GM19193 (cell line): ENCODE measurements around the gene PRRC1.

Source experiments
- POLR2A ChIP-seq: IDR thresholded peaks from 4 replicates; pipeline ENCODE4 v1.6.1; 2011; ENCODE audit not compliant: insufficient read depth, insufficient read length; ENCODE audit errors: extremely low read depth

The PRRC1 gene

DNA sequence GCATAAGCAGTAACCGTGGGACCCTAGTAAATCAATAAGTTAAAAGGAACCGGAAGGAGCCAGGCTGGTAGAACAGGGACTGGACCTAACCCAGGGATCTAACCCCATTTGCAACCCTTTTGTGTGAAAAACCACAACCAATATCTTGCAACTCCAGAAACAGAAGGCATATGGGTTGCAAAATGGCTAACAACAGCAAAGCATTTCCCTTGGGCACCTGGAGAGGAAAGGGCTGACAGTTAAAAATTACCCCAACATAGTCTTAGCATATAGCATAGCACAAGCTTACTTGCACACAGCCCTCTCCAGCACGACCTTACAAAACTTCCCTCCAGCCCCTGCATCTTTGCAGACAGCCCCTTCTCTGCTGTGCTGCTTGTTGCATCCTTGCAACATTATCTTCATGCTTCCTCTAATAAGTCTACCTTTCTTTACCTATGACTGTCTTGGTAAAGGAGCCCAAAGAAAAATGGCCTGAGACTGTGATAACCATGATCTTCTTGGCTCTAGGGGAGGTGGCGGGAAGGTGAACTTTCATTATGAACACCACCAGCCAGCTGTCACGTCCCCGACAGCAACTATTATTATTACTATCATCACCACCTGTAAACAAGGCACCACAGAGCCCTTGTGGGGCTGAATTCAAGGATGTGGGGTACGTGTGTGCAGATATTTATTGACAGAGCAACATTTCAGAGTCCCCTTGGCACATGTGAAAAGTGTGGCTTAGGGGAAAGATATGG is 49.8 kb downstream of the PRRC1 start:
- TF ChIP-seq POLR2A, result no peak

DNA sequence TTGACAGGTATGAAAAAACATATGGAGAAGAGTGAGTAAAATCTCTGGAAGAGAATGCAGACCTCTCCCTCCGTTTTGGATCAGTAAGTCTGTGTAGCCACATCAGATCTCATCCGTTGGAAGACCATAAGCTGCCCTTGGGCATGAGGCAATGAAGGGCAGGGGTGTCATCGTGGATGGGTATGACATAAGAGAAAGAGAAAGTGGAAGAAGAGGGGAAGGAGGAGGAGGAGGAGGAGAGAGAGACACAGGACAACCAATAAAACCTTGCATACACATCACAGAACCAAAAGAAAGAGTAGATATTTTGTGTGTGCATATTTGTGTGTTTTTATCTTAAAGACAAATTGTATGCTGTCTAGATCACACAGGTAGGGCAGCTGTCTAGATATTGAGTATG is 50.7 kb downstream of the PRRC1 start:
- no peak for TF ChIP-seq POLR2A

DNA sequence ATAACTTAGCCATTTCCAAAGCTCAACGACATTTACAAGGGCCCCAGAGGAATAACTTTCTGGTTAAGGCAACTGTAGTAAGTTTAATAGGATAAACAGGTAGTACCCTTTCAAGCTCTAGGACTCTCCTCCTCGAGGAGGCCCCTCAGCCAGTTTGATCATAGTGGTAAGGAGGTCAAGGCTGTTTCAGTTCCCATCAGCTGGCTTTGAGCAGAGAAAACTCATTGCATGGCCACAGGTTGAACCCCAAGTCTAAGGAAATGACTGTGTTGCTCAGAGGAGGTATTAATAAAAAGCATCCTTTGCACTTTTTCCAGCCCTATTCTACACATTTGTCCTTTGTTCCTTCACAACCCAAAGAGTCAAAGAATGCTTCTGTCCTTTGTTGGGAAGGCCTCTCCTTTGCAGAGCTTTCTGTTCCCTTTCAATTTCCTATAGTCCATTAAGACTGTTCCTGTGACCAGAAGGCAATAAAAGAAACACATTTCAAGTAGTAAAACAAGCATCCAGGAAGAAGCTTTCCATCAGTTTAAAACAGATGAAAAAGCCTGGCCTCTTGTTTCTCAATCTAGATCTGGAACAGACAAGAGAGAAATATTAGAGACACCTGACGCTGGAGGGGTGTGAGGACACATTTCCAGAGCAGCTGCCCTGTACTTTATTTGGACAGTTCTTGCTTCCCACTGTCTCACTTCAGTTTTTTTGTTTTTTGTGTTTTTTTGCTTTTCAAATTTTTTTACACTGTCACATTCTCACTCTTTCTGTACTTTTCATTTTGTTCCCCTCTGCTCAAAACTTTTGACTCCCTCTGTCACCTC is 54.1 kb downstream of the PRRC1 start:
- no peak for TF ChIP-seq POLR2A

DNA sequence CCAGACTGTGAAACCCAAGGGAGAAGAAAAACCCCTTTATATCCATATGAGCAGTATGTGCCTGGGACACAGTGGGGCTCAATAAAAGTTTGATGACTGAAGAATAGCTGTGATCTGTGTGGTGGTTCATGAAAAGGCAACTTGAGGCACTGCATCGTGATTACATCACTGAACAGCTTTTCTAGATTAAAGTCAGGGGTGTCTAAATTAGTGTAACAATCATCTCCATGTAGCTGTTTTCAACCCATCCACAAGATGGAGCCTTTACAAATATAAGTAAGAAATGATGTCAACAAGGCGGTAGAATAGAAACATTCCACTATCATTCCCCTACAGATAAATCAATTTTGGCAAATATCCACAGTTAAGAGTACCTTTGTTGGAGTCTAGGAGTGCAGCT is 55.5 kb downstream of the PRRC1 start:
- no peak for TF ChIP-seq POLR2A

DNA sequence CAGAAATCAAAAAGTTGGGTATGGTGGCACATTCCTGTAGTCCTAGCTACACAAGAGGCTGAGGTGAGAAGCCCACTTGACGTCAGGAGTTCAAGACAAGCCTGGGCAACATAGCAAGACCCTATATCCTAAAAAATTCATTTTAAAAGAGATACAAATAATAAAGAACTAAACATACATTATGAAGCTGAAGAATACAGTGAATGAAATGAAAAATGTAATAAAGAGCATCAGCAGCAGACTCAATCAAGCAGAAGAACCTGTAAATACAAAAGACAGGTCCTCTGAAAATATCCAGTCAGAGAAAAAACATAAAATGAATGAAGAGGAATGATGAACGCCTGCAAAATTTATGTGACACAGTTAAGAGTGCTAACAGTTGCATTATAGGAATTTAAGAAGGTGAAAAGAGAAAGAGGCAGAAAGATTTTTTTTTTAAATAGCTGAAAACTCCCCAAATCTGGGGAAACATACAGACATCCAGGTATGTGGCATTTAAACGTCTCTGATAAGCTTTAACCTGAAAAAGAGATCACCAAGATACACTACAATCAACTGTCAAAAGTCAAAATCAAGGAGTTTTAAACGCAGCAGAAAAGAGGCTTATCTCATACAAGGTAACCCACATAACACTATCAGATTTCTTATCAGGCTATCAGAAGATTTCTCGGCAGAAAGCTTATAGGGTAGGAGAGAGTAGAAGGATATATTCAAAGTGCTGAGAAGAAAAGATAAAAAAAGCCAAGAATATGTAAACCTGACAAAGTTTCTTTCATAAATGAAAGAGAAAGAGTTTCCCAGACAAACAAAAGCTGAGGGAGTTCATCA is 57.6 kb downstream of the PRRC1 start:
- TF ChIP-seq POLR2A, result no peak

DNA sequence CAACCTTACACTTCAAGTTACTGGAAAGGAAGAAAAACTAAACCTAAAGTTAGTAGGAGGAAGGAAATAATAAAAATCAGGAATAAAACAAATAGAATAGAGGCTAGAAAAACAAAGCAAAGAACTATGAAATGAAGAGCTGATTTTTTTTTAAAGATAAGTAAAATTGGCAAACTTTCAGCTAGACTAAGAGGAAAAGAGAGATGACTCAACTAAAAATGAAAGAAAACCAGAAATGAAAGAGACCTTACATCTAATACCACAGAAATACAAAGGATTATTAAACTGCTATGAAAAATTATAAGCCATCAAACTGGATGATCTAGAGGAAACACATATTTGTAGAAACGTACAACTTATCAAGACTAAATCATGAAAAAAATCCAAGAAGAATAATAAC is 60.0 kb downstream of the PRRC1 start:
- no peak for TF ChIP-seq POLR2A

DNA sequence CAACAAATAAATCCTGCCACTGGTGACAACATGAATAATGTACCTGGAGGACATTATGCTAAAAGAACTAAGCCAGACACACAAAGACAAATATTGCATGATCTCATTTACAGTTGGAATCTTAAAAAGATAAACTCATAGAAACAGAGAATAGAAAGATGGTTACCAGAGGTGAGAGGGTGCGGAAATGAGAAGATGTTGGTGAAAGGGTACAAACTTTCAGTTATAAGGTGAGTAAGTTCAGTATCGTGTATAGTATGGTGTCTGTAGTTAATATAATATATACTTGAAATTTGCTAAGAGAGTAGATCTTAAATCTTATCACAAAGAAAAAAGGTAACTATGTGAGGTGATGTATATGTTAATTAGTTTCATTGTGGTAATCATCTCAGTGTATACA is 63.3 kb downstream of the PRRC1 start:
- TF ChIP-seq POLR2A, result no peak

DNA sequence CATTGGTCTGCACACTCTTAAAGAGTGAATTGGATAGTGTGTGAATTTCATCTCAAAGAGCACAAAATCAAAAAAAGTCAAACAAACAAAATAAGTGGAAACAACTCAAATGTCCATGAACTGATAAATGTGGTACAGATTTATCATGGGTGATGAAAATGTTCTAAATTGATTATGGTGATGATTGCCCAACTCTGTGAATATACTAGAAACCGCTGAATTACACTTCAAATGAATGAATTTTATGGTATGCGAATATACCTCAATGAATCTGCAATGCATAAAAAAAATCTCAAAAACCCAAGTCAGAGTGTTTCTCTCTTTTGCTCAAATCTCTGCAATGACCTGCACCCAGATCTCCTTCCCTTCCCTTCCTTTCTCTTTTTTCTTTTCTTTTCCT is 64.0 kb downstream of the PRRC1 start:
- no peak for TF ChIP-seq POLR2A

DNA sequence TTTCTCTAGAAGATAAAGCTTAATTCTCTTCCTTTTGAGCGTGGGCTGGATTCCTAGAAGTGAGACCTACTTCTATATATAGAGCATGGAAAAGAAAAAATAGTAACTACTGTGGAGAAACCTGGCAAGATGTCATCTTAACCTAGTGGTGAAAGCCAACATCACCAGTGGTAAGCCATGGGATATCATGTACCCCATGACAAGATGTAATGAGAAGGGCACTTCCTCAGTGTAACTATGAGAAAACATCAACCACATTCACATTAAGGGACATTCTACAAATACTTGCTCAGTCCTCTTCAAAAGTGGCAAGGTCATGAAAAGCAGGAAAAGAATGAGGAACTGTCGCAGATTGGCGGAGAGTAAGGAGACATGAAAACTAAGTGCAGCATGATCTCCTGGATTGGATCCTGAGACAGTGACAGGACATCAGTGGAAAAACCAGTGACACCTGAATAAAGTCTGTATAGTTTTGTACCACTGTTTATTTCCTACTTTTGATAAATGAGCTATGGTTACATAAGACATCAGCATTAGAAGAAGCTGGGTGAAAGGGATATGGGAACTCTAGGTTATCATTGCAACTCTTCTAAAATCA is 65.4 kb downstream of the PRRC1 start:
- TF ChIP-seq POLR2A, result no peak

DNA sequence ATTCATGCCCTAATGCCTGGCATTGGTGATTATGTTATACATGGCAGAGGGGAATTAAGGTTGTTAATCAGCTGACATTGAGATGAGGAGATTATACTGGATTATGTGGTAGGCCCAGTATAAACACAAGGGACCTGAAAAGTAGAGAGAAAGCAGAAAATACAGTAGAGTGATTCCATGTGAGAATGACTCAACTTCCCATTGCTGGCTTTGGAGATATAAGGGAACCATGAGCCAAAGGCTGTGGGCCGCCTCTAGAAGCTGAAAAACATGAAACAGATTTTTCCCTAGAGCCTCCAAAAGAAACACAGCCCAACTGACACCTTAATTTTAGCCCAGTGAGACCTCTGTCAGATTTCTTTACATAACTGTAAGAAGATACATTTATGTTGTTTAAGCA is 66.4 kb downstream of the PRRC1 start:
- no peak for TF ChIP-seq POLR2A

DNA sequence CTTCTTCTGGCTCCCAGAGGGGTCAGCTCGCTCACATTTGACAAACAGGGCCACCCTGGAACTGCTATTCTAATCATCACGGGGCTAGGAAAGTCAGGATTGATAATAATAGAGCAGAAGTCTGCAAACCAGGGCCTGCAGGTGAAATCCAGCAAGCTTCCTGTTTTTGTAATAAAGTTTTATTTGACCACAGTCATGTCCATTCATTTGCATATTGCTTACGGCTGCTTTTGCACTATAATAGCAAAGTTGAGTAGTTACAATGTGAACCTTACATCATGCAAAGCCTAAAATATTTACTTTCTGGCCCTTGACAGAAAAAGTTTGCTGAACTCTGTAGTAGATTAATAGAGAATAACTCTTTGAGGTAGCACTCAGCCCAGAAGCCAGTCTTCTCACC is 68.2 kb downstream of the PRRC1 start:
- no peak for TF ChIP-seq POLR2A

DNA sequence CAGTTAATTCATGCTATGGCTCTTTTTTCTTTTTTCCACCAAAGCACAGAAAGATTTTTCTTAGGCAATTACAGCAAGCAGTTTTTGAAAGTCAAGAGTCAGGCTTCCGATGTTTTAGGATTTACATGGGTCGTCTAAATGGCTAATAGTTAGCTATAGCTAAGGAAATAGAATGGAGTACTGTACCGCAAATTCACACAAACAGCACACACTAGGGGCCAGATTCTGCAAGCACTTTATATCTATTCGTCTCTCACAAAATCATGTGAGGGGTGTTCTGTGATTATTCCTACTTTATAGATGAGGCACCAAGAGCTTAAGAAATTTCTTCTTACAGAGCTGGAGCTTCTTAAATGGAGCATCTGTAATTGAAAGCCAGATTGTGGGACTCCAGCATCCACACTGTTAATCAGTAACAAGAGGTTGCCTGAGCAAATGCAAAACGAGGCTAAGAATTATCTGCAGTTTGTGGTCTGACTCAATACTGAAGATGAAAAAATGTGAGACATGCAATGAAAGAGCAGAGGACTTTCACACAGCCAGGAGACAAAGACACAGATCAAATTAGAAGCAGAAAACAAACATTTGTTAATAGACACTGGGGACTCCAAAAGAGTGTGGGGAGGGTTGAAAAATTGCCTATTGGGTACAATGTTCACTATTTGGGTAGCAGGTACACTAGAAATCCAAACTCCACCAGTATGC is 68.8 kb downstream of the PRRC1 start:
- TF ChIP-seq POLR2A, result no peak

DNA sequence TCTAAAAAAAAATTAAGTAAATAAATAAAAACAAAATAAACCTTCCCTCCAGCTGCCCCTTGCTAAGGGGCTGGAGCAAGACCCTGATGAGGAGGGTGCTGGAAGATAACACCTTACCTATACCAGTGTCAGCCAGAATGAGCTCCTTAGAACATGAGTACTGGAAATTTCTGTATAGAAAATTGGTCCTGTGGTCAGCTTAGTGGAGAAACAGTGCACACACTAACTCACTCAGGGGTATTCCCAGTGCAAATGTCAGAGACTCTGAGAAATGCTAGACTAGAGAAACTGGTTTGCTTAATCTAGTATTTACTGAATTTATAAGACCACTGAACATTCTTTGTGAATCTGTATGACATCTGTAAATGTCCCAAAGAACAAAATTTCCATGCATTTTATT is 69.4 kb downstream of the PRRC1 start:
- no peak for TF ChIP-seq POLR2A

DNA sequence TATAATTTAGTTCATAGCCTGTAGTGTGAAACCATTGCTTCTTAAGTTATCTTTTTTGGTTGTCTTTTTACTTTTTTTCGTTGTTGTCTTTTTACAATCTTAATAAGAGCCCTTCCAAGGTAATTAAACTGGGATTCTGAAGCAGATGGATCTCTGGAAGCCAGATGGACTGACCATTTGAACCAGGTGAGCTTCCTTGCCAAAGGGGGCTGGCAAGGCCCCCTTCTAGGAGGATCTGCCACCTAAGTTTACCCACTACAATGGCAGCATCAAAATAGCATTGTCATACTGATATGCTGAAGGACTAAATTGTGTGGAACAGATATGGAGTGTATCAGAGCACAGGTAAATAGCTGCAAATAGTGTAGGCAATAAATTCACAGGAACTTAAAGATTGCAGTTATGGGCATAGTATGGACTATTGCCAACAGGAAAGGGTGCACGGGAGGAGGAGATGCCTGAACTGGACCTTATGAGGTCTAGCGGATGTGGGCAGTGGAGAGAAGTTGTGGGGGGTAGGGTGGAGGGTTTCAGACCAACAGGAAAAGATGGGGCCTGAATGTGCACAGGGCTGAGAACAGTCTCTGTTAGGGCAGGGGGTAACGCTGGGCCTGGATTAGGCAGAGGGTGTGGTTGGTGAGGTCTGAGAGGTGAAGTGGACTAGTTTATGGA is 69.9 kb downstream of the PRRC1 start:
- no peak for TF ChIP-seq POLR2A
